NT2/D1 (cell line): ENCODE measurements around the gene DCAF12.

Source experiments
- SUZ12 ChIP-seq: IDR thresholded peaks from 2 replicates; pipeline ENCODE4 v1.6.1; 2011; ENCODE audit not compliant: insufficient read length, insufficient read depth; ENCODE audit errors: extremely low read depth
- YY1 ChIP-seq: IDR thresholded peaks from 2 replicates; pipeline ENCODE4 v1.6.1; 2011; ENCODE audit not compliant: insufficient read length, insufficient read depth
- ZNF274 ChIP-seq: IDR thresholded peaks from 2 replicates; pipeline ENCODE4 v1.6.1; 2011; ENCODE audit warnings: mild to moderate bottlenecking, low read depth, low read length

GRCh38 chr9:34089311-34089710 lies 37.2 kb downstream of the DCAF12 start:
- no peak for TF ChIP-seq YY1
- TF ChIP-seq ZNF274: no peak
- no peak for TF ChIP-seq SUZ12
